ENCODE data around the gene LRCH2.

Gene LRCH2

GRCh38 chrX:115142057-115142456 is 91.8 kb downstream of the LRCH2 start:
- DNase-seq (ENCODE audit: low read depth), result no peak
- no peak overlapping the region for H3K4me3 ChIP-seq (ENCODE audit: low read depth, low read length)
- TF ChIP-seq POLR2A (IDR thresholded peaks at IDR 0.05; ENCODE audit: extremely low read depth, insufficient read length) (no peak), MYC (IDR thresholded peaks at IDR 0.05; ENCODE audit: low read depth, low read length) (no peak), MAX (IDR thresholded peaks at IDR 0.05; ENCODE audit: low read depth, low read length) (no peak), CTCF (IDR thresholded peaks at IDR 0.05; ENCODE audit: low read depth, low read length) (no peak)

- no peak overlapping the region for H3K4me3 ChIP-seq (ENCODE audit: low read depth, low read length)
- no peak for TF ChIP-seq MYC (IDR thresholded peaks at IDR 0.05; ENCODE audit: low read depth, low read length)
- no peak for TF ChIP-seq CTCF (IDR thresholded peaks at IDR 0.05; ENCODE audit: low read depth, low read length)
- TF ChIP-seq MAX (IDR thresholded peaks at IDR 0.05; ENCODE audit: low read depth, low read length), result no peak
- TF ChIP-seq POLR2A (IDR thresholded peaks at IDR 0.05; ENCODE audit: extremely low read depth, insufficient read length), result no peak
- no peak for DNase-seq (ENCODE audit: low read depth)
These were observed 95.9 kb downstream of the LRCH2 start for GRCh38 chrX:115138040-115138439.

GRCh38 chrX:115134382-115134781 is 99.5 kb downstream of the LRCH2 start:
- TF ChIP-seq MYC (IDR thresholded peaks at IDR 0.05; ENCODE audit: low read depth, low read length) (no peak), CTCF (IDR thresholded peaks at IDR 0.05; ENCODE audit: low read depth, low read length) (no peak), POLR2A (IDR thresholded peaks at IDR 0.05; ENCODE audit: extremely low read depth, insufficient read length) (no peak), MAX (IDR thresholded peaks at IDR 0.05; ENCODE audit: low read depth, low read length) (no peak)
- no peak overlapping the region for H3K4me3 ChIP-seq (ENCODE audit: low read depth, low read length)
- DNase-seq (ENCODE audit: low read depth), result no peak

GRCh38 chrX:115112411-115112810 is 121.5 kb downstream of the LRCH2 start:
- no peak overlapping the region for H3K4me3 ChIP-seq (ENCODE audit: low read depth, low read length)
- no peak for DNase-seq (ENCODE audit: low read depth)
- TF ChIP-seq POLR2A (IDR thresholded peaks at IDR 0.05; ENCODE audit: extremely low read depth, insufficient read length), result no peak
- TF ChIP-seq CTCF (IDR thresholded peaks at IDR 0.05; ENCODE audit: low read depth, low read length), result no peak
- no peak for TF ChIP-seq MAX (IDR thresholded peaks at IDR 0.05; ENCODE audit: low read depth, low read length)
- TF ChIP-seq MYC (IDR thresholded peaks at IDR 0.05; ENCODE audit: low read depth, low read length), result no peak

GRCh38 chrX:115098897-115099296 is 135.0 kb downstream of the LRCH2 start:
- no peak overlapping the region for H3K4me3 ChIP-seq (ENCODE audit: low read depth, low read length)
- DNase-seq (ENCODE audit: low read depth), result no peak
- TF ChIP-seq CTCF (IDR thresholded peaks at IDR 0.05; ENCODE audit: low read depth, low read length), result no peak
- no peak for TF ChIP-seq MAX (IDR thresholded peaks at IDR 0.05; ENCODE audit: low read depth, low read length)
- TF ChIP-seq MYC (IDR thresholded peaks at IDR 0.05; ENCODE audit: low read depth, low read length), result no peak
- TF ChIP-seq POLR2A (IDR thresholded peaks at IDR 0.05; ENCODE audit: extremely low read depth, insufficient read length), result no peak

- DNase-seq (ENCODE audit: low read depth), result no peak
- no peak overlapping the region for H3K4me3 ChIP-seq (ENCODE audit: low read depth, low read length)
- TF ChIP-seq MAX (IDR thresholded peaks at IDR 0.05; ENCODE audit: low read depth, low read length), result no peak
These were observed 140.7 kb downstream of the LRCH2 start for GRCh38 chrX:115093191-115093590.
